ENCODE measurements around the gene ARHGAP26. TPM values are rescaled to one million over a fixed set of nuclear protein-coding genes. Genes with fewer than 3 reads are reported as not detected.

Gene ARHGAP26
- total RNA-seq, 1 experiment from 2014 or later = 54.3 TPM

- TF ChIP-seq, protein P1, sequence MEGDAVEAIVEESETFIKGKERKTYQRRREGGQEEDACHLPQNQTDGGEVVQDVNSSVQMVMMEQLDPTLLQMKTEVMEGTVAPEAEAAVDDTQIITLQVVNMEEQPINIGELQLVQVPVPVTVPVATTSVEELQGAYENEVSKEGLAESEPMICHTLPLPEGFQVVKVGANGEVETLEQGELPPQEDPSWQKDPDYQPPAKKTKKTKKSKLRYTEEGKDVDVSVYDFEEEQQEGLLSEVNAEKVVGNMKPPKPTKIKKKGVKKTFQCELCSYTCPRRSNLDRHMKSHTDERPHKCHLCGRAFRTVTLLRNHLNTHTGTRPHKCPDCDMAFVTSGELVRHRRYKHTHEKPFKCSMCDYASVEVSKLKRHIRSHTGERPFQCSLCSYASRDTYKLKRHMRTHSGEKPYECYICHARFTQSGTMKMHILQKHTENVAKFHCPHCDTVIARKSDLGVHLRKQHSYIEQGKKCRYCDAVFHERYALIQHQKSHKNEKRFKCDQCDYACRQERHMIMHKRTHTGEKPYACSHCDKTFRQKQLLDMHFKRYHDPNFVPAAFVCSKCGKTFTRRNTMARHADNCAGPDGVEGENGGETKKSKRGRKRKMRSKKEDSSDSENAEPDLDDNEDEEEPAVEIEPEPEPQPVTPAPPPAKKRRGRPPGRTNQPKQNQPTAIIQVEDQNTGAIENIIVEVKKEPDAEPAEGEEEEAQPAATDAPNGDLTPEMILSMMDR (IDR thresholded peaks at IDR 0.05; ENCODE audit: unreplicated experiment) = no peak
- CTCF ChIA-PET = interaction anchor here (0.7 kb wide), 1 partner anchor 79 kb away, joined by 4 read pairs; no protein-coding TSS in a partner anchor
Measured at GRCh38 chr5:142800776-142801494, 30.8 kb downstream of the ARHGAP26 start.

GRCh38 chr5:142801495-142801871 lies 31.3 kb downstream of the ARHGAP26 start:
- H3K27me3 Mint-ChIP-seq (ENCODE audit: insufficient read depth, unreplicated experiment) = no peaks in the 10 kb centered on the region
- H3K9me3 Mint-ChIP-seq (ENCODE audit: unreplicated experiment) = no peaks in the 10 kb centered on the region
- DNase-seq (ENCODE audit: unreplicated experiment) = no peak
- TF ChIP-seq, protein P1 (IDR thresholded peaks at IDR 0.05; ENCODE audit: unreplicated experiment) = no peak
- H3K27ac Mint-ChIP-seq (ENCODE audit: low read depth, unreplicated experiment) = no peak overlapping the region
- no peaks in the 10 kb centered on the region for H3K36me3 Mint-ChIP-seq (ENCODE audit: insufficient read depth, unreplicated experiment)
- H3K4me3 Mint-ChIP-seq (ENCODE audit: unreplicated experiment) = no peak overlapping the region
- intact Hi-C loops (cut with micrococcal nuclease) = no loop called here
- CTCF ChIA-PET = interaction anchor here (0.7 kb wide), 1 partner anchor 78 kb away, joined by 4 read pairs; no protein-coding TSS in a partner anchor
- H3K4me1 Mint-ChIP-seq (ENCODE audit: insufficient read depth, unreplicated experiment) = peaks cover 10% of the 10 kb centered on the region
- no TSS peak for BruUV-seq (replicated peaks)
- POLR2A ChIA-PET = interaction anchor here (0.8 to 1.3 kb wide), 2 partner anchors 22 to 26 kb away, joined by 3 read pairs; no protein-coding TSS in a partner anchor

More at GRCh38 chr5:142800776-142801494, 30.8 kb downstream of the ARHGAP26 start:
- peaks cover 10% of the 10 kb centered on the region for H3K4me1 Mint-ChIP-seq (ENCODE audit: insufficient read depth, unreplicated experiment)
- H3K27ac Mint-ChIP-seq (ENCODE audit: low read depth, unreplicated experiment) = no peak overlapping the region
- no peaks in the 10 kb centered on the region for H3K27me3 Mint-ChIP-seq (ENCODE audit: insufficient read depth, unreplicated experiment)
- H3K9me3 Mint-ChIP-seq (ENCODE audit: unreplicated experiment) = no peaks in the 10 kb centered on the region
- no peaks in the 10 kb centered on the region for H3K36me3 Mint-ChIP-seq (ENCODE audit: insufficient read depth, unreplicated experiment)
- POLR2A ChIA-PET = interaction anchor here (0.8 to 1.3 kb wide), 2 partner anchors 23 to 26 kb away, joined by 3 read pairs; no protein-coding TSS in a partner anchor
- no peak overlapping the region for H3K4me3 Mint-ChIP-seq (ENCODE audit: unreplicated experiment)
- intact Hi-C loops (cut with micrococcal nuclease) = no loop called here
- no peak for DNase-seq (ENCODE audit: unreplicated experiment)
- no TSS peak for BruUV-seq (replicated peaks)

DNA sequence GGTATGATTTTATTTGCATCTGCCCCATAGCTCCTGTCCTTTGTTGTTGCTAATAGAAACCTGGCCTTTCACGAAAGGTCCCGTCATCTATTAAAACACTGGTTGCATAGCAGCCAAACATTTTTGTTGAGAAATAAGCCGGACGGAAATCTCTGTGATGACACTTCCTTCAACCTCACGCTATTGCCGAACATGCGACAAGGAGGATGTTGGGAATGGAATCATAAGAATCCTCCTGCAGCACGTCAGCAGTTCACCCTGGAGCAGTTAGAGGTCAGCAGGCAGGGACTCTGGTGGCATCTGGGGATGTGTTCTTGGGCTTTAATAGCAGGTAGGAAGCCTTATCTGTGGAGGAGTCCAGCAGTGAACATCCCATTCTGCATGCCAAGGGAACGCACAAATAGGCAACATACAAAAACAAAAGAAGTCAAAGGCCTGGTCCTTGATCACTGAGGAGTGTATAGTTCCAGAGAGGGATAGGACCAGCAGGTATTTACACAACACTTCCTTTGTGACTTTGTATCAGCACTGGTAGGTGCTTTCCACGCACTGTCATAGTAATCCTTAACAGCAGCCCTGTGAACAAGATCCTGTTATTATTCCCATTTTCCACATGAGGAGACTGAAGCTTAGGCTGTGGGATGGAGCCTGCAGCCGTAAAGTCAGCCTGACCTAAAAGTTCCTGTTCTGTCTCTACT lies 33.4 kb downstream of the ARHGAP26 start:
- no peak overlapping the region for H3K27ac Mint-ChIP-seq (ENCODE audit: low read depth, unreplicated experiment)
- intact Hi-C loops (cut with micrococcal nuclease) = no loop called here
- H3K4me3 Mint-ChIP-seq (ENCODE audit: unreplicated experiment) = no peak overlapping the region
- H3K27me3 Mint-ChIP-seq (ENCODE audit: insufficient read depth, unreplicated experiment) = no peaks in the 10 kb centered on the region
- no peaks in the 10 kb centered on the region for H3K36me3 Mint-ChIP-seq (ENCODE audit: insufficient read depth, unreplicated experiment)
- TF ChIP-seq, protein P1 (IDR thresholded peaks at IDR 0.05; ENCODE audit: unreplicated experiment) = no peak
- ChIA-PET POLR2A (interaction anchor here (0.6 to 1.1 kb wide), 2 partner anchors 18 to 23 kb away, joined by 3 to 4 read pairs; no protein-coding TSS in a partner anchor), CTCF (interaction anchor here (0.7 kb wide), 1 partner anchor 22 kb away, joined by 3 read pairs; no protein-coding TSS in a partner anchor)
- no peaks in the 10 kb centered on the region for H3K9me3 Mint-ChIP-seq (ENCODE audit: unreplicated experiment)
- no peak for DNase-seq (ENCODE audit: unreplicated experiment)
- peaks cover 10% of the 10 kb centered on the region for H3K4me1 Mint-ChIP-seq (ENCODE audit: insufficient read depth, unreplicated experiment)
- no TSS peak for BruUV-seq (replicated peaks)

DNA sequence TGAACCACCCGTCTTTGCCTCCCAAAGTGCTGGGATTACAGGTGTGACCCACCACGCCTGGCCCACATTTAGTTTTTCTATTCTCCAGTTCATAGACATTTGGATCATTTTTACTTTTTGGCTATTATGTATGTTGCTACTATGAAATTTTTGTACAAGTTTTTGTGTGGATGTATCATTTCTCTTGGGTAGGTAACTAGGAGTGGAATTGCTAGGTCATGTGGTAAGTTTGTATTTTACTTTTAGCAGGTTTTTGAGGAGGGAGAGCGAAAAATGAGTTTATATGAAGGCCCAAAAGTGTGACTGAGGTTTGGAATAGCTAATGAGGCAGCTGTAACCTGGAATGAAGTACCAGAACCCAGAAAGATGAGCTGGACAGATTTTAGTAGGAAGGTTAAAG lies 35.2 kb downstream of the ARHGAP26 start:
- no peak for DNase-seq (ENCODE audit: unreplicated experiment)
- CTCF ChIA-PET = interaction anchor here (0.5 to 1.2 kb wide), 2 partner anchors 13 to 20 kb away, joined by 3 to 4 read pairs; no protein-coding TSS in a partner anchor
- Mint-ChIP-seq H3K27me3 (ENCODE audit: insufficient read depth, unreplicated experiment) (no peaks in the 10 kb centered on the region), H3K4me1 (ENCODE audit: insufficient read depth, unreplicated experiment) (peaks cover 10% of the 10 kb centered on the region), H3K4me3 (ENCODE audit: unreplicated experiment) (no peak overlapping the region), H3K27ac (ENCODE audit: low read depth, unreplicated experiment) (no peak overlapping the region), H3K36me3 (ENCODE audit: insufficient read depth, unreplicated experiment) (no peaks in the 10 kb centered on the region), H3K9me3 (ENCODE audit: unreplicated experiment) (no peaks in the 10 kb centered on the region)
- no TSS peak for BruUV-seq (replicated peaks)
- POLR2A ChIA-PET = no interaction called here
- intact Hi-C loops (cut with micrococcal nuclease) = no loop called here
- TF ChIP-seq, protein P1 (IDR thresholded peaks at IDR 0.05; ENCODE audit: unreplicated experiment) = no peak

Data from MCF 10A (cell line).